ENCODE data around the gene GRK7. TPM values are rescaled to one million over a fixed set of nuclear protein-coding genes. Genes with fewer than 3 reads are reported as not detected.
A peak's percentile ranks its signal among the peaks of the same experiment; 100 is the strongest.

The GRK7 gene
- total RNA-seq, 1 donor from 2014 or later = not detected

- DNase-seq (ENCODE audit: extremely low spot score, unreplicated experiment) = no peak
- H3K36me3 Mint-ChIP-seq (ENCODE audit: unreplicated experiment) = no peaks in the 10 kb centered on the region
- H3K27me3 Mint-ChIP-seq (ENCODE audit: unreplicated experiment) = peaks cover 2% of the 10 kb centered on the region
- H3K27ac Mint-ChIP-seq (ENCODE audit: unreplicated experiment) = no peak overlapping the region
- H3K9me3 Mint-ChIP-seq (ENCODE audit: unreplicated experiment) = no peaks in the 10 kb centered on the region
- H3K4me1 Mint-ChIP-seq (ENCODE audit: unreplicated experiment) = peaks cover 5% of the 10 kb centered on the region
- no peak overlapping the region for H3K4me3 Mint-ChIP-seq (ENCODE audit: unreplicated experiment)
- TF ChIP-seq CTCF (IDR thresholded peaks at IDR 0.05) = no peak
Observed at GRCh38 chr3:141767066-141767465, 3.9 kb downstream of the GRK7 start.

- Mint-ChIP-seq H3K27me3 (ENCODE audit: unreplicated experiment) (peaks cover 2% of the 10 kb centered on the region), H3K36me3 (ENCODE audit: unreplicated experiment) (no peaks in the 10 kb centered on the region), H3K9me3 (ENCODE audit: unreplicated experiment) (no peaks in the 10 kb centered on the region), H3K27ac (ENCODE audit: unreplicated experiment) (no peak overlapping the region), H3K4me3 (ENCODE audit: unreplicated experiment) (no peak overlapping the region), H3K4me1 (ENCODE audit: unreplicated experiment) (no peaks in the 10 kb centered on the region)
- DNase-seq (ENCODE audit: extremely low spot score, unreplicated experiment) = peak; percentile 70
- no peak for TF ChIP-seq CTCF (IDR thresholded peaks at IDR 0.05)
Observed at GRCh38 chr3:141769221-141769894, 6.2 kb downstream of the GRK7 start.

GRCh38 chr3:141773676-141774075 lies 10.5 kb downstream of the GRK7 start:
- no peaks in the 10 kb centered on the region for H3K27me3 Mint-ChIP-seq (ENCODE audit: unreplicated experiment)

DNA sequence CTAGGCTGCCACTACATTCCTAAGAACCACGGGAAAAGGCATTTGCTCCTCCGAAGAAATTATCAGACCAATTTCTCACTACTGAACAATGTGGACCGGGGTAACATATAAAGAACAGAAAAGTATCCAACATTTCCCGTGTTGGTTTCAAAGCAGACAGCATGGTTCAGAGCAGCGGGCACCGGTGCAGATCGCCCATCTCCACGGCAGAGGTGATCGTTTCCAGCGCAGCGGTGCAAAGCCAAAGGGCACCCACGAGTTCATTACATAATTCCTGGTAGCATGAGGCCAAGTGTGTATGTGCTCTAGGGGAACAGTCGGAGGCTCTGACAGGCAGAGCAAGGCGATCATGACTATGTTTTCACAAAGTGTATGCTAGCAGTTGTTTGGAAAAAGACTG lies 13.2 kb downstream of the GRK7 start:
- no peak for DNase-seq (ENCODE audit: extremely low spot score, unreplicated experiment)
- H3K4me3 Mint-ChIP-seq (ENCODE audit: unreplicated experiment) = no peak overlapping the region
- no peaks in the 10 kb centered on the region for H3K27me3 Mint-ChIP-seq (ENCODE audit: unreplicated experiment)
- H3K4me1 Mint-ChIP-seq (ENCODE audit: unreplicated experiment) = no peaks in the 10 kb centered on the region
- no peak for TF ChIP-seq CTCF (IDR thresholded peaks at IDR 0.05)
- H3K9me3 Mint-ChIP-seq (ENCODE audit: unreplicated experiment) = peaks cover 3% of the 10 kb centered on the region
- H3K36me3 Mint-ChIP-seq (ENCODE audit: unreplicated experiment) = no peaks in the 10 kb centered on the region
- no peak overlapping the region for H3K27ac Mint-ChIP-seq (ENCODE audit: unreplicated experiment)

More at GRCh38 chr3:141773676-141774075, 10.5 kb downstream of the GRK7 start:
- TF ChIP-seq CTCF (IDR thresholded peaks at IDR 0.05) = no peak
- peak; percentile 32 for DNase-seq (ENCODE audit: extremely low spot score, unreplicated experiment)
- Mint-ChIP-seq H3K9me3 (ENCODE audit: unreplicated experiment) (no peaks in the 10 kb centered on the region), H3K4me1 (ENCODE audit: unreplicated experiment) (no peaks in the 10 kb centered on the region), H3K36me3 (ENCODE audit: unreplicated experiment) (no peaks in the 10 kb centered on the region), H3K4me3 (ENCODE audit: unreplicated experiment) (no peak overlapping the region), H3K27ac (ENCODE audit: unreplicated experiment) (no peak overlapping the region)

- Mint-ChIP-seq H3K27ac (ENCODE audit: unreplicated experiment) (no peak overlapping the region), H3K27me3 (ENCODE audit: unreplicated experiment) (no peaks in the 10 kb centered on the region), H3K36me3 (ENCODE audit: unreplicated experiment) (no peaks in the 10 kb centered on the region), H3K4me3 (ENCODE audit: unreplicated experiment) (no peak overlapping the region), H3K4me1 (ENCODE audit: unreplicated experiment) (no peaks in the 10 kb centered on the region), H3K9me3 (ENCODE audit: unreplicated experiment) (peaks cover 3% of the 10 kb centered on the region)
- TF ChIP-seq CTCF (IDR thresholded peaks at IDR 0.05) = no peak
- no peak for DNase-seq (ENCODE audit: extremely low spot score, unreplicated experiment)
Observed at GRCh38 chr3:141776885-141777284, 13.7 kb downstream of the GRK7 start.
